GM19463 (cell line): ENCODE results near the gene MYH11.
"Not testable (repeated sequence)": the region's sequence is repeated elsewhere in the genome, so short reads cannot be mapped to it uniquely, and the experiment has no call there.

Experiments
- ATAC-seq: cut with Tn5 transposase; IDR thresholded peaks from one replicate; pipeline ENCODE4 v1.9.1; 2021; ENCODE audit warnings: mild to moderate bottlenecking, moderate library complexity; ENCODE audit not compliant: unreplicated experiment

MYH11 gene

GRCh38 chr16:15879255-15879811 is 22.5 kb upstream of the MYH11 start:
- no peak for ATAC-seq

GRCh38 chr16:15876503-15876902 is 19.7 kb upstream of the MYH11 start:
- ATAC-seq = no peak

- no peak for ATAC-seq
These were observed 18.0 kb upstream of the MYH11 start for GRCh38 chr16:15874745-15875314.

- no peak for ATAC-seq
These were observed 16.9 kb upstream of the MYH11 start for GRCh38 chr16:15873737-15874136.

- ATAC-seq = no peak
These were observed 16.5 kb upstream of the MYH11 start for GRCh38 chr16:15873301-15873700.

GRCh38 chr16:15870011-15870410 is 13.2 kb upstream of the MYH11 start:
- no peak for ATAC-seq

- ATAC-seq = no peak
These were observed 9.6 kb upstream of the MYH11 start for GRCh38 chr16:15866451-15866850.

GRCh38 chr16:15865742-15866141 is 8.9 kb upstream of the MYH11 start:
- no peak for ATAC-seq

- no peak for ATAC-seq
These were observed 8.1 kb upstream of the MYH11 start for GRCh38 chr16:15864939-15865338.

GRCh38 chr16:15861996-15862395 is 5.2 kb upstream of the MYH11 start:
- ATAC-seq = no peak

- ATAC-seq = no peak
These were observed 2.3 kb upstream of the MYH11 start for GRCh38 chr16:15858921-15859668.

GRCh38 chr16:15857724-15858560 is 1.1 kb upstream of the MYH11 start:
- no peak for ATAC-seq

- ATAC-seq = no peak
These were observed 646 bp downstream of the MYH11 start for GRCh38 chr16:15856182-15856581.

GRCh38 chr16:15855704-15856003 is 1.2 kb downstream of the MYH11 start:
- ATAC-seq = peak; percentile 72

- ATAC-seq = no peak
These were observed 1.7 kb downstream of the MYH11 start for GRCh38 chr16:15854906-15855703.

- no peak for ATAC-seq
These were observed 2.8 kb downstream of the MYH11 start for GRCh38 chr16:15854061-15854460.

- ATAC-seq = no peak
These were observed 3.8 kb downstream of the MYH11 start for GRCh38 chr16:15853021-15853420.

- not testable (repeated sequence) for ATAC-seq
These were observed 6.3 kb downstream of the MYH11 start for GRCh38 chr16:15850555-15850954.

GRCh38 chr16:15849209-15849981 is 7.4 kb downstream of the MYH11 start:
- ATAC-seq = no peak

GRCh38 chr16:15847611-15848175 is 9.1 kb downstream of the MYH11 start:
- no peak for ATAC-seq
